OCI-LY7 (cell line): ENCODE measurements around the gene PFDN4.

Experiments used
- CTCF ChIP-seq: fragments of 200-600 bp; sonication (generic); conservative IDR thresholded peaks from 2 replicates; pipeline ENCODE4 v1.5.1; 2014; ENCODE audit warnings: mild to moderate bottlenecking, antibody characterized with exemption, low read length, moderate library complexity, mixed read lengths
- EZH2phosphoT487 ChIP-seq: fragments of 200-600 bp; sonication (generic); IDR thresholded peaks from 2 replicates; pipeline ENCODE4 v1.6.1; 2018; ENCODE audit warnings: low read depth, borderline replicate concordance, mild to moderate bottlenecking, mixed run types, antibody characterized with exemption, low read length, moderate library complexity, mixed read lengths

DNA sequence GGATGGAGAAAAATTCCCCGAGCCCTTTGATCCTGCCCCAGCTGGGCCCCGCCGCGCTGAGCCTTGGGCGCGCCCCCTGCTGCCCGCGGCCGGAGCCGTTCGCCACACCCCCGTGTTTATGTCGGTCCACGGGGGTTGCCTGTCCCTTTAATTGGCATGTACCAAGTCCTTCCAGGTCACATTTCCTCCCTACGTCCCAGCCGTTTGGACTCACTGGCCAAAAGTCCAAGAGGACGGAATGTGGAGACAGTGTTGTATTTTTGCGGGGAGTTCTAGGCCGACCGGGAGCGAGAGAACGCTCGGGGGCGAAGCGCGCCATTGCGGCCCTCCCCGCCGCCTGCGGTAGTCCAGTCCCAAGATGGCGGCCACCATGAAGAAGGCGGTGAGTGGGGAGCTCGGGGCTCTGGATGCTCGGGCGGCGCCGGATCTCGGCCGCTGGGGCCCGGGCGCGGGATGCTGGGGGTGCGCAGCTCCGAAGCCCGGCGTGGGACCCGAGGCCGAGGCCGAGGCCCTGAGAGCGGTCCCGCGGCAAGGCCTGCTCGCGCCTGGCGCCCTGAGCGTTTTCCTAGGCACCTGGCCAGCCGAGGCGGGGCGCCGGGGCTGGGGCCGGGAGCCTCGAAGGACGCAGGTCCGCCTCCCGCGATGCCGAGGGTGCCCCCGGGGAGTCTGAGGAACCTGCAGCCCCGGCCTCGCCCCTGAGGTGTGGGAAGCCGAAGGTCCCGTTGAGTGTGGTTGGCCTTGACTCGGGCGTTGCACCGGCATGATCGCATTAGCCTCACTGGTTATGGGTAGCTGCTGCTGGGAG is at the start of gene PFDN4:
- peak; percentile 93 for TF ChIP-seq CTCF
- TF ChIP-seq EZH2phosphoT487 = no peak; the same call in 1 of the 2 replicates
